K562 (cell line): ENCODE measurements around the gene GMEB2. TPM values are rescaled to one million over a fixed set of nuclear protein-coding genes. Genes with fewer than 3 reads are reported as not detected.

ENCODE experiments used
- EGR1 ChIP-seq: fragments of 450-650 bp; conservative IDR thresholded peaks from 2 replicates; pipeline ENCODE4 v1.6.1; 2017; ENCODE audit warnings: mild to moderate bottlenecking
- EP300 ChIP-seq: IDR thresholded peaks from 2 replicates; pipeline ENCODE4 v1.6.1; 2012; ENCODE audit warnings: low read length, improper control_type of control experiment
- GABPA ChIP-seq: fragments of 200-800 bp; sonication (Bioruptor generic); conservative IDR thresholded peaks from 2 replicates; pipeline ENCODE4 v1.6.1; 2016; ENCODE audit warnings: low read depth, missing genetic modification characterization, missing compliant biosample characterization
- PHF20 ChIP-seq: fragments of 450-650 bp; IDR thresholded peaks from 2 replicates; pipeline ENCODE4 v1.6.1; 2018; ENCODE audit not compliant: partially characterized antibody
- RBM15 ChIP-seq: fragments of 200-400 bp; formaldehyde crosslinking; IDR thresholded peaks from 2 replicates; pipeline ENCODE4 v1.6.1; 2018; ENCODE audit warnings: mild to moderate bottlenecking, low read length, moderate library complexity; ENCODE audit not compliant: insufficient read depth
- RBM17 ChIP-seq: fragments of 200-400 bp; formaldehyde crosslinking; IDR thresholded peaks from 2 replicates; pipeline ENCODE4 v1.6.1; 2017; ENCODE audit warnings: low read depth, mild to moderate bottlenecking, low read length, borderline replicate concordance
- U2AF1 ChIP-seq: fragments of 200-400 bp; formaldehyde crosslinking; optimal IDR thresholded peaks from 2 replicates; pipeline ENCODE3; 2017; ENCODE audit warnings: mild to moderate bottlenecking, low read depth, low read length, moderate library complexity
- ZBTB11 ChIP-seq, 3 experiments: fragments of 200-800 bp in 1 of 3; fragments of 250-450 bp in 1 of 3; fragments of 450-650 bp in 1 of 3; sonication (Bioruptor Pico) in 1 of 3; sonication (Bioruptor generic) in 1 of 3; formaldehyde crosslinking in 1 of 3; IDR thresholded peaks; 2 replicates each; pipeline versions ENCODE4 v1.6.1 to v1.8.0; 2016 to 2022; ENCODE audit warnings: mild to moderate bottlenecking in 2 of 3, missing genetic modification characterization in 2 of 3, missing compliant biosample characterization in 1 of 3, moderate library complexity in 1 of 3
- ZNF143 ChIP-seq: sonication (generic); formaldehyde crosslinking; IDR thresholded peaks from 2 replicates; pipeline ENCODE4 v1.9.0; 2022; ENCODE audit warnings: mild to moderate bottlenecking, missing genetic modification reagents
- ZNF280A ChIP-seq: fragments of 450-650 bp; IDR thresholded peaks from 2 replicates; pipeline ENCODE4 v1.6.1; 2018; ENCODE audit warnings: mild to moderate bottlenecking, low read depth; ENCODE audit not compliant: partially characterized antibody
- ZNF354B ChIP-seq: fragments of 250-450 bp; sonication (Bioruptor Pico); IDR thresholded peaks from 2 replicates; pipeline ENCODE4 v1.4.0; 2020
- ZNF511 ChIP-seq: sonication (generic); formaldehyde crosslinking; IDR thresholded peaks from 2 replicates; pipeline ENCODE4 v1.8.0; 2022; ENCODE audit warnings: mild to moderate bottlenecking, missing genetic modification reagents
- ZNF609 ChIP-seq: sonication (generic); formaldehyde crosslinking; IDR thresholded peaks from 2 replicates; pipeline ENCODE4 v1.8.1; 2023; ENCODE audit warnings: missing genetic modification reagents, mild to moderate bottlenecking, borderline replicate concordance
- ZNF668 ChIP-seq: fragments of 250-450 bp; sonication (Bioruptor Pico); IDR thresholded peaks from 2 replicates; pipeline ENCODE4 v1.8.0; 2022; ENCODE audit warnings: mild to moderate bottlenecking, inconsistent platforms
- ZNF717 ChIP-seq: fragments of 250-450 bp; sonication (Bioruptor Pico); IDR thresholded peaks from 2 replicates; pipeline ENCODE4 v1.5.0; 2021
- polyA plus RNA-seq, 8 experiments: library from polyadenylated mRNA; depleted of rRNA in 4 of 8; stranded (reverse) in 5 of 8; unstranded in 3 of 8; fragments of >200 nt; fragmentation: Nextera tagmentation in 2 of 8; fragmentation: Illumina TruSeq in 1 of 8; extraction: Ambion mirVana in 2 of 8; extraction: Trizol in 1 of 8; gene quantifications; 2 replicates each; pipeline versions ENCODE4 v1.2.1 to v1.2.3, GENCODE V29; 2011 to 2014; ENCODE audit warnings: inconsistent platforms in 1 of 8, missing spikeins in 1 of 8
- total RNA-seq, 7 experiments: library from RNA; depleted of rRNA in 6 of 7; stranded (reverse); fragments of >200 nt in 6 of 7; fragmentation: Illumina TruSeq in 2 of 7; extraction: Trizol in 2 of 7; gene quantifications; 2 replicates each; pipeline versions ENCODE4 v1.2.1 to v1.2.3, GENCODE V29; 2011 to 2021; ENCODE audit warnings: low replicate concordance in 1 of 7

The GMEB2 gene
- total and polyA plus RNA-seq, 9 of the 15 experiments (the other 6 are each of a cell fraction or from before 2014, with no cell fraction given), result 0.03 to 13.9 (median 6.3) TPM

- TF ChIP-seq ZNF609 (peak; percentile 82; the same call in 1 of the 2 replicates), ZNF511 (CRISPR knock-in tag) (peak; percentile 93; the same call in 1 of the 2 replicates), ZNF668 (CRISPR knock-in tag) (no peak), EGR1 (peak; percentile 90), ZNF143 (peak; percentile 53; the same call in 1 of the 2 replicates), GABPA (tag) (peak; percentile 89), RBM15 (no peak), RBM17 (no peak), ZNF354B (CRISPR knock-in tag) (no peak), EP300 (peak; percentile 29; the same call in 1 of the 2 replicates), ZBTB11 (CRISPR knock-in tag; IDR thresholded peaks at IDR 0.05) (peak; percentile 23 to 90 (median 51); a peak in 4 of 6 replicates), ZNF280A (no peak), ZNF717 (no peak), U2AF1 (peak; percentile 38), PHF20 (no peak)
Observed at GRCh38 chr20:63653041-63653973, 26.4 kb upstream of the GMEB2 start, which contains the start of gene STMN3 (continued).
